Lung (tissue), 12 donors: ENCODE results near the gene CDK2AP2. TPM values are rescaled to one million over a fixed set of nuclear protein-coding genes. Genes with fewer than 3 reads are reported as not detected.

Experiments used
- ATAC-seq: fragments of 200-7000 bp; cut with Tn5 transposase; one replicate; pipeline ENCODE4 v1.9.1; 2020; ENCODE audit warnings: moderate number of reproducible peaks; ENCODE audit not compliant: insufficient read depth, low FRiP score
- DNase-seq, 3 donors: peaks; one replicate each; pipeline ENCODE4 v3.0.0-alpha.2; 2013 to 2017
- H3K27ac ChIP-seq, 2 donors: one replicate each; pipeline ENCODE4 v1.5.1; 2013; ENCODE audit warnings: mild to moderate bottlenecking in 2 of 2, moderate library complexity in 2 of 2, control low read depth in 1 of 2, inconsistent platforms in 1 of 2, low read depth in 1 of 2, low read length in 1 of 2
- H3K27me3 ChIP-seq, 3 donors: one replicate each; pipeline ENCODE4 v1.5.1; 2013; ENCODE audit warnings: low read length in 2 of 3; ENCODE audit not compliant: control insufficient read depth in 3 of 3, insufficient read depth in 3 of 3
- H3K36me3 ChIP-seq, 4 donors: one replicate each; pipeline ENCODE4 v1.5.1; 2013; ENCODE audit warnings: low read length in 4 of 4, mild to moderate bottlenecking in 1 of 4, moderate library complexity in 1 of 4; ENCODE audit not compliant: control insufficient read depth in 4 of 4, insufficient read depth in 4 of 4
- H3K4me1 ChIP-seq, 5 donors: one replicate each; pipeline ENCODE4 v1.5.1; 2013; ENCODE audit warnings: low read length in 5 of 5, mild to moderate bottlenecking in 2 of 5, moderate library complexity in 1 of 5; ENCODE audit not compliant: control insufficient read depth in 5 of 5, insufficient read depth in 5 of 5
- H3K4me3 ChIP-seq: one replicate; pipeline ENCODE4 v1.5.1; 2013; ENCODE audit warnings: mild to moderate bottlenecking, control low read depth, moderate library complexity
- H3K9ac ChIP-seq, 2 donors: one replicate each; pipeline ENCODE4 v1.5.1; 2013; ENCODE audit warnings: low read length in 2 of 2, control low read depth in 1 of 2; ENCODE audit not compliant: insufficient read depth in 1 of 2
- H3K9me3 ChIP-seq, 4 donors: one replicate each; pipeline ENCODE4 v1.5.1; 2013; ENCODE audit warnings: low read length in 3 of 4, mild to moderate bottlenecking in 1 of 4, moderate library complexity in 1 of 4; ENCODE audit not compliant: control insufficient read depth in 4 of 4, insufficient read depth in 3 of 4
- CTCF ChIP-seq: IDR thresholded peaks from 2 replicates; pipeline ENCODE4 v1.5.1; 2012; ENCODE audit warnings: mild to moderate bottlenecking; ENCODE audit errors: control extremely low read depth, extremely low read depth
- WGBS, 2 donors: extraction: QIAGEN DNeasy Blood & Tissue Kit; methylation state at CpG; one replicate each; pipeline ENCODE4 v1.1.7; 2013; 5-methylcytosine and 5-hydroxymethylcytosine counted together
- polyA plus RNA-seq, 2 donors: library from polyadenylated mRNA; stranded (reverse); fragments of 200-250 nt; gene quantifications; one replicate each; pipeline ENCODE4 v1.2.1, GENCODE V29; 2013
- total RNA-seq, 2 donors: library from RNA; depleted of rRNA in 1 of 2; stranded (reverse); fragments of >200 nt in 1 of 2; gene quantifications; one replicate each; pipeline ENCODE4 v1.2.1, GENCODE V29; 2014 to 2021
- donor health status: control.
- donor health status: control.
- donor health status: Bipolar disorder and iron deficiency.
- donor health status: healthy.
- donor health status: DM: yes; HTN: yes; CAD: no.

Gene CDK2AP2
- total and polyA plus RNA-seq, 4 donors: 21.7 to 149 (median 121) TPM

GRCh38 chr11:67522844-67523555 is 15.0 kb upstream of the CDK2AP2 start, which contains the start of gene CABP2:
Gene CABP2 (minus strand): TSS chr11:67523446. CDS start chr11:67523326, 120 bp downstream.
- no peak within 1 kb of the TSS for H3K4me3 ChIP-seq
- peaks cover 0 to 4% (median 0%) of the 10 kb centered on the region in 3 donors for H3K27me3 ChIP-seq
- peaks cover 0 to 2% (median 0%) of the 10 kb centered on the region in 4 donors for H3K9me3 ChIP-seq
- H3K36me3 ChIP-seq: no peaks in the 10 kb centered on the region
- no peak for ATAC-seq
- 85 to 88% methylated on average over 20 to 23 of the region's 23 CpGs for WGBS, 2 donors
- no peak for TF ChIP-seq CTCF
- no peak within 1 kb of the TSS for H3K9ac ChIP-seq
- no peaks in the 10 kb centered on the region for H3K4me1 ChIP-seq
- no peak for DNase-seq
- no peak within 1 kb of the TSS for H3K27ac ChIP-seq

GRCh38 chr11:67522338-67522737 is 14.4 kb upstream of the CDK2AP2 start:
- no peak overlapping the region for H3K27ac ChIP-seq
- H3K4me3 ChIP-seq: no peak overlapping the region
- DNase-seq (no peak), ATAC-seq (no peak)
- H3K9me3 ChIP-seq: peaks cover 0 to 2% (median 0%) of the 10 kb centered on the region in 4 donors
- TF ChIP-seq CTCF: no peak
- no peak overlapping the region for H3K9ac ChIP-seq
- WGBS, 2 donors: 88 to 92% methylated on average over 15 of the region's 15 CpGs
- H3K4me1 ChIP-seq: no peaks in the 10 kb centered on the region
- H3K27me3 ChIP-seq: peaks cover 0 to 4% (median 0%) of the 10 kb centered on the region in 3 donors
- no peaks in the 10 kb centered on the region for H3K36me3 ChIP-seq

GRCh38 chr11:67521924-67522323 is 14.0 kb upstream of the CDK2AP2 start:
- no peak overlapping the region for H3K4me3 ChIP-seq
- DNase-seq (no peak), ATAC-seq (no peak)
- no peak overlapping the region for H3K9ac ChIP-seq
- TF ChIP-seq CTCF: no peak
- H3K9me3 ChIP-seq: peaks cover 0 to 2% (median 0%) of the 10 kb centered on the region in 4 donors
- no peaks in the 10 kb centered on the region for H3K4me1 ChIP-seq
- peaks cover 0 to 4% (median 0%) of the 10 kb centered on the region in 3 donors for H3K27me3 ChIP-seq
- WGBS, 2 donors: 77 to 84% methylated on average over 10 of the region's 10 CpGs
- H3K27ac ChIP-seq: no peak overlapping the region
- H3K36me3 ChIP-seq: no peaks in the 10 kb centered on the region
